ENCODE results near the gene RUFY2. TPM values are rescaled to one million over a fixed set of nuclear protein-coding genes. Genes with fewer than 3 reads are reported as not detected.
A peak's percentile ranks its signal among the peaks of the same experiment; 100 is the strongest.

RUFY2 gene
- total RNA-seq, 1 donor, result 35.5 TPM

- Histone ChIP-seq H3K27ac (ENCODE audit: low read depth, low read length) (no peak overlapping the region), H3K4me1 (ENCODE audit: insufficient read depth, low read length) (no peaks in the 10 kb centered on the region), H3K79me2 (ENCODE audit: insufficient read depth, low read length) (no peaks in the 10 kb centered on the region), H3K9me3 (ENCODE audit: low read depth, low read length) (no peaks in the 10 kb centered on the region), H3K36me3 (ENCODE audit: insufficient read depth, low read length) (peaks cover 59% of the 10 kb centered on the region), H2AFZ (ENCODE audit: low read length) (no peak overlapping the region), H4K20me1 (ENCODE audit: insufficient read depth, low read length) (no peaks in the 10 kb centered on the region), H3K4me3 (ENCODE audit: insufficient read depth, low read length) (no peak overlapping the region), H3K27me3 (ENCODE audit: insufficient read depth, low read length) (no peaks in the 10 kb centered on the region), H3K4me2 (ENCODE audit: insufficient read depth, low read length) (no peak overlapping the region)
- peak; percentile 37 for DNase-seq (ENCODE audit: insufficient read length, low spot score, missing footprints)
- no peak for TF ChIP-seq CTCF (IDR thresholded peaks at IDR 0.05; ENCODE audit: extremely low read depth, low read depth, low read length)
These were observed 21.3 kb downstream of the RUFY2 start for GRCh38 chr10:68385740-68386139.

- DNase-seq (ENCODE audit: insufficient read length, low spot score, missing footprints), result no peak
- H2AFZ ChIP-seq (ENCODE audit: low read length), result no peak overlapping the region
- H3K4me1 ChIP-seq (ENCODE audit: insufficient read depth, low read length), result no peaks in the 10 kb centered on the region
- H3K9me3 ChIP-seq (ENCODE audit: low read depth, low read length), result peaks cover 4% of the 10 kb centered on the region
- no peak overlapping the region for H3K4me3 ChIP-seq (ENCODE audit: insufficient read depth, low read length)
- no peak overlapping the region for H3K4me2 ChIP-seq (ENCODE audit: insufficient read depth, low read length)
- H4K20me1 ChIP-seq (ENCODE audit: insufficient read depth, low read length), result no peaks in the 10 kb centered on the region
- H3K36me3 ChIP-seq (ENCODE audit: insufficient read depth, low read length), result peaks cover 51% of the 10 kb centered on the region
- no peaks in the 10 kb centered on the region for H3K27me3 ChIP-seq (ENCODE audit: insufficient read depth, low read length)
- no peak for TF ChIP-seq CTCF (IDR thresholded peaks at IDR 0.05; ENCODE audit: extremely low read depth, low read depth, low read length)
- no peak overlapping the region for H3K27ac ChIP-seq (ENCODE audit: low read depth, low read length)
- no peaks in the 10 kb centered on the region for H3K79me2 ChIP-seq (ENCODE audit: insufficient read depth, low read length)
These were observed 35.5 kb downstream of the RUFY2 start for GRCh38 chr10:68371604-68372003.

GRCh38 chr10:68367121-68367520 lies 40.0 kb downstream of the RUFY2 start:
- Histone ChIP-seq H3K36me3 (ENCODE audit: insufficient read depth, low read length) (peaks cover 46% of the 10 kb centered on the region), H2AFZ (ENCODE audit: low read length) (no peak overlapping the region), H3K27me3 (ENCODE audit: insufficient read depth, low read length) (no peaks in the 10 kb centered on the region), H3K4me1 (ENCODE audit: insufficient read depth, low read length) (no peaks in the 10 kb centered on the region), H3K79me2 (ENCODE audit: insufficient read depth, low read length) (no peaks in the 10 kb centered on the region), H4K20me1 (ENCODE audit: insufficient read depth, low read length) (no peaks in the 10 kb centered on the region), H3K4me3 (ENCODE audit: insufficient read depth, low read length) (no peak overlapping the region), H3K9me3 (ENCODE audit: low read depth, low read length) (no peaks in the 10 kb centered on the region), H3K4me2 (ENCODE audit: insufficient read depth, low read length) (no peak overlapping the region), H3K27ac (ENCODE audit: low read depth, low read length) (no peak overlapping the region)
- no peak for TF ChIP-seq CTCF (IDR thresholded peaks at IDR 0.05; ENCODE audit: extremely low read depth, low read depth, low read length)
- no peak for DNase-seq (ENCODE audit: insufficient read length, low spot score, missing footprints)

- no peak overlapping the region for H3K4me2 ChIP-seq (ENCODE audit: insufficient read depth, low read length)
- no peak for TF ChIP-seq CTCF (IDR thresholded peaks at IDR 0.05; ENCODE audit: extremely low read depth, low read depth, low read length)
- H3K27me3 ChIP-seq (ENCODE audit: insufficient read depth, low read length), result no peaks in the 10 kb centered on the region
- no peaks in the 10 kb centered on the region for H3K4me1 ChIP-seq (ENCODE audit: insufficient read depth, low read length)
- peaks cover 44% of the 10 kb centered on the region for H3K36me3 ChIP-seq (ENCODE audit: insufficient read depth, low read length)
- H3K4me3 ChIP-seq (ENCODE audit: insufficient read depth, low read length), result no peak overlapping the region
- no peak overlapping the region for H3K27ac ChIP-seq (ENCODE audit: low read depth, low read length)
- no peaks in the 10 kb centered on the region for H3K9me3 ChIP-seq (ENCODE audit: low read depth, low read length)
- no peak for DNase-seq (ENCODE audit: insufficient read length, low spot score, missing footprints)
- H4K20me1 ChIP-seq (ENCODE audit: insufficient read depth, low read length), result no peaks in the 10 kb centered on the region
- no peaks in the 10 kb centered on the region for H3K79me2 ChIP-seq (ENCODE audit: insufficient read depth, low read length)
- no peak overlapping the region for H2AFZ ChIP-seq (ENCODE audit: low read length)
These were observed 40.5 kb downstream of the RUFY2 start for GRCh38 chr10:68366600-68366999.
